Measurements from ENCODE around the gene LONP2. TPM values are rescaled to one million over a fixed set of nuclear protein-coding genes. Genes with fewer than 3 reads are reported as not detected.

Gene LONP2
- total and polyA plus RNA-seq, 2 experiments from 2014 or later, result 12.4 to 25.2 TPM

DNA sequence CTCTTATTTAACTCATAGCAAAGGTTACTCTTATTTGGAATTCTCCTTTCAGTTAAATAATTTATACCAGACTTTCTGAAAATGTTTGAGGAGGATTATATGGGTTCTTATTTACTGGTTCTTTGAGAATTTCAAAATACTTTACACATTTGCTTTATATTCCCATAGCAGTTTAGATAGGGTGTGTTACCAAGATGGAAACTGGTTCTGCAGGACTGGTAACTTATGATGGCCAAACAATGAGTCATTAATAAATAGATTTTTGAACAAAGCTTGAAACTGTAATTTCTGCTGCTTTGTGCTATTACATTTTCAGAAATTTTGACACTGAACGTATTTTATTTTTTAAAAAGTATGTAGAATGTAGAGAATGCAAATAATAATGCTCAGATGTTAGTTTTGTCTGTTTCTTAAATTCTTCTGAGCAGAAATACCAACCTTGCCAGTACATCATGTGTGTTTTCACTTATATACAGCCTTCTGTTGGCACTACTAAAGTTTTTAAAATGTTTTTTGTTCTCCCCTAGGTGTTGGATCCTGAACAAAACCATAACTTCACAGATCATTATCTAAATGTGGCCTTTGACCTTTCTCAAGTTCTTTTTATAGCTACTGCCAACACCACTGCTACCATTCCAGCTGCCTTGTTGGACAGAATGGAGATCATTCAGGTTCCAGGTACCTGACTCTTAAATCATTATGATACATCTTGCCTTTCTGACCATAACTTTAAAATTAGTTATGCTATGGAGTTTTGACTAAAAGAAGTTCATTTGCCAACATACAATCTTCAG is 51.6 kb downstream of the LONP2 start (continued):
- TF ChIP-seq, protein P1, sequence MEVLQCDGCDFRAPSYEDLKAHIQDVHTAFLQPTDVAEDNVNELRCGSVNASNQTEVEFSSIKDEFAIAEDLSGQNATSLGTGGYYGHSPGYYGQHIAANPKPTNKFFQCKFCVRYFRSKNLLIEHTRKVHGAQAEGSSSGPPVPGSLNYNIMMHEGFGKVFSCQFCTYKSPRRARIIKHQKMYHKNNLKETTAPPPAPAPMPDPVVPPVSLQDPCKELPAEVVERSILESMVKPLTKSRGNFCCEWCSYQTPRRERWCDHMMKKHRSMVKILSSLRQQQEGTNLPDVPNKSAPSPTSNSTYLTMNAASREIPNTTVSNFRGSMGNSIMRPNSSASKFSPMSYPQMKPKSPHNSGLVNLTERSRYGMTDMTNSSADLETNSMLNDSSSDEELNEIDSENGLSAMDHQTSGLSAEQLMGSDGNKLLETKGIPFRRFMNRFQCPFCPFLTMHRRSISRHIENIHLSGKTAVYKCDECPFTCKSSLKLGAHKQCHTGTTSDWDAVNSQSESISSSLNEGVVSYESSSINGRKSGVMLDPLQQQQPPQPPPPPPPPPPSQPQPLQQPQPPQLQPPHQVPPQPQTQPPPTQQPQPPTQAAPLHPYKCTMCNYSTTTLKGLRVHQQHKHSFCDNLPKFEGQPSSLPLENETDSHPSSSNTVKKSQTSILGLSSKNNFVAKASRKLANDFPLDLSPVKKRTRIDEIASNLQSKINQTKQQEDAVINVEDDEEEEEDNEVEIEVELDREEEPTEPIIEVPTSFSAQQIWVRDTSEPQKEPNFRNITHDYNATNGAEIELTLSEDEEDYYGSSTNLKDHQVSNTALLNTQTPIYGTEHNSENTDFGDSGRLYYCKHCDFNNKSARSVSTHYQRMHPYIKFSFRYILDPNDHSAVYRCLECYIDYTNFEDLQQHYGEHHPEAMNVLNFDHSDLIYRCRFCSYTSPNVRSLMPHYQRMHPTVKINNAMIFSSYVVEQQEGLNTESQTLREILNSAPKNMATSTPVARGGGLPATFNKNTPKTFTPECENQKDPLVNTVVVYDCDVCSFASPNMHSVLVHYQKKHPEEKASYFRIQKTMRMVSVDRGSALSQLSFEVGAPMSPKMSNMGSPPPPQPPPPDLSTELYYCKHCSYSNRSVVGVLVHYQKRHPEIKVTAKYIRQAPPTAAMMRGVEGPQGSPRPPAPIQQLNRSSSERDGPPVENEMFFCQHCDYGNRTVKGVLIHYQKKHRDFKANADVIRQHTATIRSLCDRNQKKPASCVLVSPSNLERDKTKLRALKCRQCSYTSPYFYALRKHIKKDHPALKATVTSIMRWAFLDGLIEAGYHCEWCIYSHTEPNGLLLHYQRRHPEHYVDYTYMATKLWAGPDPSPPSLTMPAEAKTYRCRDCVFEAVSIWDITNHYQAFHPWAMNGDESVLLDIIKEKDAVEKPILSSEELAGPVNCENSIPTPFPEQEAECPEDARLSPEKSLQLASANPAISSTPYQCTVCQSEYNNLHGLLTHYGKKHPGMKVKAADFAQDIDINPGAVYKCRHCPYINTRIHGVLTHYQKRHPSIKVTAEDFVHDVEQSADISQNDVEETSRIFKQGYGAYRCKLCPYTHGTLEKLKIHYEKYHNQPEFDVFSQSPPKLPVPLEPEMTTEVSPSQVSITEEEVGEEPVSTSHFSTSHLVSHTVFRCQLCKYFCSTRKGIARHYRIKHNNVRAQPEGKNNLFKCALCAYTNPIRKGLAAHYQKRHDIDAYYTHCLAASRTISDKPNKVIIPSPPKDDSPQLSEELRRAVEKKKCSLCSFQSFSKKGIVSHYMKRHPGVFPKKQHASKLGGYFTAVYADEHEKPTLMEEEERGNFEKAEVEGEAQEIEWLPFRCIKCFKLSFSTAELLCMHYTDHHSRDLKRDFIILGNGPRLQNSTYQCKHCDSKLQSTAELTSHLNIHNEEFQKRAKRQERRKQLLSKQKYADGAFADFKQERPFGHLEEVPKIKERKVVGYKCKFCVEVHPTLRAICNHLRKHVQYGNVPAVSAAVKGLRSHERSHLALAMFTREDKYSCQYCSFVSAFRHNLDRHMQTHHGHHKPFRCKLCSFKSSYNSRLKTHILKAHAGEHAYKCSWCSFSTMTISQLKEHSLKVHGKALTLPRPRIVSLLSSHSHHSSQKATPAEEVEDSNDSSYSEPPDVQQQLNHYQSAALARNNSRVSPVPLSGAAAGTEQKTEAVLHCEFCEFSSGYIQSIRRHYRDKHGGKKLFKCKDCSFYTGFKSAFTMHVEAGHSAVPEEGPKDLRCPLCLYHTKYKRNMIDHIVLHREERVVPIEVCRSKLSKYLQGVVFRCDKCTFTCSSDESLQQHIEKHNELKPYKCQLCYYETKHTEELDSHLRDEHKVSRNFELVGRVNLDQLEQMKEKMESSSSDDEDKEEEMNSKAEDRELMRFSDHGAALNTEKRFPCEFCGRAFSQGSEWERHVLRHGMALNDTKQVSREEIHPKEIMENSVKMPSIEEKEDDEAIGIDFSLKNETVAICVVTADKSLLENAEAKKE (CRISPR knock-in tag; IDR thresholded peaks at IDR 0.05), result no peak
- no peak for TF ChIP-seq STAT1 (IDR thresholded peaks at IDR 0.05; ENCODE audit: unreplicated experiment)
- TF ChIP-seq, protein P2, sequence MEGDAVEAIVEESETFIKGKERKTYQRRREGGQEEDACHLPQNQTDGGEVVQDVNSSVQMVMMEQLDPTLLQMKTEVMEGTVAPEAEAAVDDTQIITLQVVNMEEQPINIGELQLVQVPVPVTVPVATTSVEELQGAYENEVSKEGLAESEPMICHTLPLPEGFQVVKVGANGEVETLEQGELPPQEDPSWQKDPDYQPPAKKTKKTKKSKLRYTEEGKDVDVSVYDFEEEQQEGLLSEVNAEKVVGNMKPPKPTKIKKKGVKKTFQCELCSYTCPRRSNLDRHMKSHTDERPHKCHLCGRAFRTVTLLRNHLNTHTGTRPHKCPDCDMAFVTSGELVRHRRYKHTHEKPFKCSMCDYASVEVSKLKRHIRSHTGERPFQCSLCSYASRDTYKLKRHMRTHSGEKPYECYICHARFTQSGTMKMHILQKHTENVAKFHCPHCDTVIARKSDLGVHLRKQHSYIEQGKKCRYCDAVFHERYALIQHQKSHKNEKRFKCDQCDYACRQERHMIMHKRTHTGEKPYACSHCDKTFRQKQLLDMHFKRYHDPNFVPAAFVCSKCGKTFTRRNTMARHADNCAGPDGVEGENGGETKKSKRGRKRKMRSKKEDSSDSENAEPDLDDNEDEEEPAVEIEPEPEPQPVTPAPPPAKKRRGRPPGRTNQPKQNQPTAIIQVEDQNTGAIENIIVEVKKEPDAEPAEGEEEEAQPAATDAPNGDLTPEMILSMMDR (conservative IDR thresholded peaks at IDR 0.05; ENCODE audit: low read depth in 2 of 2), result no peak

DNA sequence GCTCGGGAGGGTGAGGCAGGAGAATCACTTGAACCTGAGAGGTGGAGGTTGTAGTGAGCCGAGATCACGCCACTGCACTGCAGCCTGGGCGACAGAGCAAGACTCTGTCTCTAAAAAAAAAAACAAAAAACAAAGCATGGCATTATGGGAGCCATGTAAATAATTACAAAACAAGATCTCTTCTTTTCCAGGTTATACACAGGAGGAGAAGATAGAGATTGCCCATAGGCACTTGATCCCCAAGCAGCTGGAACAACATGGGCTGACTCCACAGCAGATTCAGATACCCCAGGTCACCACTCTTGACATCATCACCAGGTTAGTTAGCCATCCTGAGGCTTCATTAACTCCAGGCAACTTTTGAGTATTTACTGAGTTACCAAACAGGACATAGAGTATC is 55.4 kb downstream of the LONP2 start:
- H3K4me1 Mint-ChIP-seq, result no peaks in the 10 kb centered on the region
- Histone ChIP-seq H3K9me2 (ENCODE audit: insufficient read depth) (no peaks in the 10 kb centered on the region), H3K36me3 (ENCODE audit: insufficient read depth) (peaks cover 8% of the 10 kb centered on the region), H3K4me2 (no peak overlapping the region), H3K79me2 (replicated peaks; ENCODE audit: insufficient read depth) (no peaks in the 10 kb centered on the region), H3K27ac (ENCODE audit: low read depth) (no peak overlapping the region), H2AFZ (no peak overlapping the region), H3F3A (replicated peaks; ENCODE audit: low read depth) (no peaks in the 10 kb centered on the region), H3K4me1 (ENCODE audit: insufficient read depth) (no peaks in the 10 kb centered on the region), H3K27me3 (ENCODE audit: insufficient read depth) (no peaks in the 10 kb centered on the region), H4K20me1 (replicated peaks; ENCODE audit: insufficient read depth) (no peaks in the 10 kb centered on the region), H3K4me3 (no peak overlapping the region)
- no peaks in the 10 kb centered on the region for H3K9me3 Mint-ChIP-seq
- no peak overlapping the region for H3K4me3 Mint-ChIP-seq
- ATAC-seq, result no peak
- DNase-seq (ENCODE audit: low spot score), result no peak
- H3K27me3 Mint-ChIP-seq (ENCODE audit: insufficient read depth, low read depth, poor library complexity), result peaks cover 3% of the 10 kb centered on the region
- peaks cover 29% of the 10 kb centered on the region for H3K36me3 Mint-ChIP-seq (ENCODE audit: low read depth)
- peak overlapping the region; percentile 32; the same call in 1 of the 2 replicates for H3K27ac Mint-ChIP-seq
- TF ChIP-seq, protein P3, sequence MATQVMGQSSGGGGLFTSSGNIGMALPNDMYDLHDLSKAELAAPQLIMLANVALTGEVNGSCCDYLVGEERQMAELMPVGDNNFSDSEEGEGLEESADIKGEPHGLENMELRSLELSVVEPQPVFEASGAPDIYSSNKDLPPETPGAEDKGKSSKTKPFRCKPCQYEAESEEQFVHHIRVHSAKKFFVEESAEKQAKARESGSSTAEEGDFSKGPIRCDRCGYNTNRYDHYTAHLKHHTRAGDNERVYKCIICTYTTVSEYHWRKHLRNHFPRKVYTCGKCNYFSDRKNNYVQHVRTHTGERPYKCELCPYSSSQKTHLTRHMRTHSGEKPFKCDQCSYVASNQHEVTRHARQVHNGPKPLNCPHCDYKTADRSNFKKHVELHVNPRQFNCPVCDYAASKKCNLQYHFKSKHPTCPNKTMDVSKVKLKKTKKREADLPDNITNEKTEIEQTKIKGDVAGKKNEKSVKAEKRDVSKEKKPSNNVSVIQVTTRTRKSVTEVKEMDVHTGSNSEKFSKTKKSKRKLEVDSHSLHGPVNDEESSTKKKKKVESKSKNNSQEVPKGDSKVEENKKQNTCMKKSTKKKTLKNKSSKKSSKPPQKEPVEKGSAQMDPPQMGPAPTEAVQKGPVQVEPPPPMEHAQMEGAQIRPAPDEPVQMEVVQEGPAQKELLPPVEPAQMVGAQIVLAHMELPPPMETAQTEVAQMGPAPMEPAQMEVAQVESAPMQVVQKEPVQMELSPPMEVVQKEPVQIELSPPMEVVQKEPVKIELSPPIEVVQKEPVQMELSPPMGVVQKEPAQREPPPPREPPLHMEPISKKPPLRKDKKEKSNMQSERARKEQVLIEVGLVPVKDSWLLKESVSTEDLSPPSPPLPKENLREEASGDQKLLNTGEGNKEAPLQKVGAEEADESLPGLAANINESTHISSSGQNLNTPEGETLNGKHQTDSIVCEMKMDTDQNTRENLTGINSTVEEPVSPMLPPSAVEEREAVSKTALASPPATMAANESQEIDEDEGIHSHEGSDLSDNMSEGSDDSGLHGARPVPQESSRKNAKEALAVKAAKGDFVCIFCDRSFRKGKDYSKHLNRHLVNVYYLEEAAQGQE (IDR thresholded peaks at IDR 0.05; ENCODE audit: unreplicated experiment), result no peak
- no peak for TF ChIP-seq ZNF331 (CRISPR knock-in tag; IDR thresholded peaks at IDR 0.05; ENCODE audit: low read depth)
- TF ChIP-seq ZNF114 (CRISPR knock-in tag; IDR thresholded peaks at IDR 0.05), result no peak
- TF ChIP-seq, protein P2 (conservative IDR thresholded peaks at IDR 0.05; ENCODE audit: low read depth in 2 of 2), result no peak

Measured in GM23338 (cell line).